Measurements from ENCODE around the gene FEM1A. TPM values are rescaled to one million over a fixed set of nuclear protein-coding genes. Genes with fewer than 3 reads are reported as not detected.

The FEM1A gene
- total and polyA plus RNA-seq, 2 of the 8 experiments (the other 6 are each of a cell fraction or from before 2014, with no cell fraction given), result 6.7 to 16.1 TPM

- H4K91ac ChIP-seq (replicated peaks; ENCODE audit: insufficient read length, low read length), result no peak overlapping the region
These were observed 11.2 kb downstream of the FEM1A start for GRCh38 chr19:4802711-4803110.

More at GRCh38 chr19:4802711-4803110, 11.2 kb downstream of the FEM1A start:
- Histone ChIP-seq H3K14ac (ENCODE audit: insufficient read length) (no peak overlapping the region), H3K4me3 (ENCODE audit: extremely low read depth in 1 of 4, insufficient read depth in 2 of 4, low read depth in 3 of 4, low read length in 4 of 4) (no peak overlapping the region), H3K36me3 (ENCODE audit: control insufficient read depth in 2 of 4, insufficient read depth in 4 of 4, low read length in 3 of 4) (no peaks in the 10 kb centered on the region), H3K23ac (ENCODE audit: insufficient read length) (no peak overlapping the region), H4K5ac (ENCODE audit: insufficient read length, low read depth, low read length) (no peak overlapping the region), H3K56ac (replicated peaks; ENCODE audit: insufficient read length, low read depth, low read length) (no peak overlapping the region), H2AK5ac (ENCODE audit: low read depth, low read length) (no peak overlapping the region), H3K4me2 (ENCODE audit: insufficient read depth in 1 of 2, low read depth in 2 of 2, low read length in 2 of 2) (no peak overlapping the region), H2BK120ac (replicated peaks; ENCODE audit: low read depth, low read length) (no peak overlapping the region), H3K27ac (ENCODE audit: low read depth, low read length) (no peak overlapping the region), H3K23me2 (ENCODE audit: low read depth, low read length) (no peaks in the 10 kb centered on the region), H3K27me3 (replicated peaks in 1 of 4; ENCODE audit: control insufficient read depth in 3 of 4, extremely low read depth in 1 of 4, insufficient read depth in 3 of 4, low read length in 3 of 4) (no peaks in the 10 kb centered on the region), H2BK5ac (ENCODE audit: low read depth, low read length) (no peak overlapping the region), H3K4me1 (replicated peaks in 1 of 4; ENCODE audit: control insufficient read depth in 3 of 4, insufficient read depth in 4 of 4, low read length in 3 of 4) (no peaks in the 10 kb centered on the region), H3K4ac (replicated peaks; ENCODE audit: insufficient read length, low read depth, low read length) (no peak overlapping the region), H3K9me3 (ENCODE audit: insufficient read depth in 2 of 2, low read depth in 1 of 2, low read length in 1 of 2) (no peaks in the 10 kb centered on the region), H3K79me1 (ENCODE audit: low read depth, low read length) (no peaks in the 10 kb centered on the region; the same call in 1 of the 2 replicates), H2AFZ (ENCODE audit: low read length) (no peak overlapping the region), H2BK20ac (ENCODE audit: low read length) (no peak overlapping the region), H4K8ac (ENCODE audit: extremely low read depth, insufficient read depth, low read length) (no peak overlapping the region), H4K20me1 (replicated peaks in 1 of 2; ENCODE audit: control insufficient read depth in 1 of 2, insufficient read depth in 2 of 2, low read length in 2 of 2) (peaks cover 0 to 2% of the 10 kb centered on the region in 2 experiments), H2BK12ac (ENCODE audit: low read depth, low read length) (no peak overlapping the region), H3K79me2 (ENCODE audit: control insufficient read depth in 1 of 2, insufficient read depth in 2 of 2, low read length in 2 of 2) (no peaks in the 10 kb centered on the region), H2BK15ac (ENCODE audit: low read length) (no peak overlapping the region), H3K9ac (replicated peaks in 1 of 4; ENCODE audit: extremely low read depth in 1 of 4, low read depth in 3 of 4, low read length in 3 of 4) (no peak overlapping the region), H3K18ac (ENCODE audit: extremely low read depth, low read length) (no peak overlapping the region)
- ChIA-PET POLR2A (ENCODE audit: partially characterized antibody) (interaction anchor here (0.5 kb wide), 1 partner anchor 11 kb away, joined by 3 read pairs; no protein-coding TSS in a partner anchor), CTCF (ENCODE audit: partially characterized antibody) (interaction anchor here (0.7 to 9.2 kb wide), 4 partner anchors 12 to 78 kb away, joined by 3 to 100 read pairs (median 24); partner anchors contain the start of gene FEM1A)
- no peak for FAIRE-seq
- TF ChIP-seq GTF2F1 (IDR thresholded peaks at IDR 0.05; ENCODE audit: borderline replicate concordance, low read depth, low read length) (no peak), RAD21 (IDR thresholded peaks at IDR 0.05 in 1 of 2, conservative IDR thresholded peaks at IDR 0.05 in 1 of 2; ENCODE audit: low read depth in 2 of 2, low read length in 2 of 2) (no peak), SP2 (IDR thresholded peaks at IDR 0.05; ENCODE audit: low read length) (no peak), JUN (IDR thresholded peaks at IDR 0.05; ENCODE audit: low read depth, low read length) (no peak), SIRT6 (IDR thresholded peaks at IDR 0.05; ENCODE audit: low read length) (no peak), KDM1A (IDR thresholded peaks at IDR 0.05; ENCODE audit: borderline replicate concordance, low read length) (no peak)
- no peak for DNase-seq (ENCODE audit: low read depth in 1 of 2, low spot score in 2 of 2)
- 86% methylated on average over 7 of the region's 7 CpGs; no CpG with 5 or more reads in 1 of the 2 experiments for WGBS, 2 experiments (ENCODE audit: extremely low coverage in 1 of 2, insufficient coverage in 1 of 2, insufficient read length in 1 of 2, insufficient replicate concordance in 2 of 2, low coverage in 1 of 2, low lambda C conversion rate in 2 of 2, missing lambda C conversion rate in 1 of 2)

Measured in H1 (cell line).